ENCODE data around the gene AREG.

GRCh38 chr4:74451214-74451661 is 6.3 kb downstream of the AREG start:
- TF ChIP-seq CTCF (IDR thresholded peaks at IDR 0.05), result no peak
- no peak for TF ChIP-seq POLR2AphosphoS5 (IDR thresholded peaks at IDR 0.05; ENCODE audit: low read depth, low read length)

Data from Panc1 (cell line).